H9 (cell line): ENCODE results near the gene VPS33A. TPM values are rescaled to one million over a fixed set of nuclear protein-coding genes. Genes with fewer than 3 reads are reported as not detected.

Experiments
- DNase-seq: peaks from one replicate; pipeline ENCODE4 v3.0.0-alpha.2; 2017
- H2AFZ ChIP-seq: one replicate; pipeline ENCODE4 v1.6.1; 2013; ENCODE audit warnings: mild to moderate bottlenecking, low read length, control low read depth, moderate library complexity
- H2AK5ac ChIP-seq: 2 replicates; pipeline ENCODE4 v1.6.1; 2013; ENCODE audit warnings: low read length, control low read depth, mixed read lengths; ENCODE audit not compliant: insufficient read length
- H2BK120ac ChIP-seq: one replicate; pipeline ENCODE4 v1.6.1; 2013; ENCODE audit warnings: low read depth, mild to moderate bottlenecking, low read length, control low read depth, inconsistent platforms; ENCODE audit not compliant: poor library complexity, severe bottlenecking
- H2BK12ac ChIP-seq: 2 replicates; pipeline ENCODE4 v1.6.1; 2013; ENCODE audit warnings: low read length, control low read depth, mixed read lengths, low read depth; ENCODE audit not compliant: insufficient read length
- H2BK15ac ChIP-seq: 2 replicates; pipeline ENCODE4 v1.6.1; 2013; ENCODE audit warnings: low read depth, low read length, control low read depth
- H2BK20ac ChIP-seq: one replicate; pipeline ENCODE4 v1.6.1; 2013; ENCODE audit warnings: low read depth, mild to moderate bottlenecking, low read length, control low read depth, inconsistent platforms; ENCODE audit not compliant: poor library complexity, severe bottlenecking
- H2BK5ac ChIP-seq: 2 replicates; pipeline ENCODE4 v1.6.1; 2013; ENCODE audit warnings: low read length, control low read depth, mixed read lengths; ENCODE audit not compliant: insufficient read length
- H3K14ac ChIP-seq: 2 replicates; pipeline ENCODE4 v1.6.1; 2013; ENCODE audit warnings: low read length, control low read depth; ENCODE audit not compliant: insufficient read depth
- H3K18ac ChIP-seq: 2 replicates; pipeline ENCODE4 v1.6.1; 2013; ENCODE audit warnings: low read depth, mild to moderate bottlenecking, mixed read lengths, low read length, control low read depth; ENCODE audit not compliant: insufficient read length
- H3K23ac ChIP-seq: 2 replicates; pipeline ENCODE4 v1.6.1; 2013; ENCODE audit warnings: low read length, control low read depth, mixed read lengths, low read depth; ENCODE audit not compliant: insufficient read length
- H3K23me2 ChIP-seq: 2 replicates; pipeline ENCODE4 v1.6.1; 2013; ENCODE audit warnings: low read depth, mild to moderate bottlenecking, mixed read lengths, low read length, control low read depth; ENCODE audit not compliant: insufficient read length, poor library complexity, severe bottlenecking
- H3K27ac ChIP-seq: 2 replicates; pipeline ENCODE4 v1.5.1; 2013; ENCODE audit warnings: low read length, control low read depth, mixed read lengths, low read depth; ENCODE audit not compliant: insufficient read length
- H3K27me3 ChIP-seq: 2 replicates; pipeline ENCODE4 v1.6.1; 2013; ENCODE audit warnings: low read length, control low read depth, inconsistent platforms; ENCODE audit not compliant: insufficient read depth
- H3K4ac ChIP-seq: 2 replicates; pipeline ENCODE4 v1.6.1; 2013; ENCODE audit warnings: low read depth, mild to moderate bottlenecking, control low read depth, inconsistent platforms, low read length, moderate library complexity
- H3K4me1 ChIP-seq: 2 replicates; pipeline ENCODE4 v1.6.1; 2013; ENCODE audit warnings: low read length, control low read depth, inconsistent platforms; ENCODE audit not compliant: insufficient read depth
- H3K4me2 ChIP-seq: 2 replicates; pipeline ENCODE4 v1.6.1; 2013; ENCODE audit warnings: low read length, control low read depth, mixed read lengths; ENCODE audit not compliant: insufficient read length, insufficient read depth
- H3K56ac ChIP-seq: 2 replicates; pipeline ENCODE4 v1.6.1; 2013; ENCODE audit warnings: low read depth, mild to moderate bottlenecking, mixed read lengths, low read length, control low read depth; ENCODE audit not compliant: insufficient read length
- H3K79me1 ChIP-seq: 2 replicates; pipeline ENCODE4 v1.6.1; 2013; ENCODE audit warnings: low read depth, mild to moderate bottlenecking, moderate library complexity, low read length, control low read depth, inconsistent platforms; ENCODE audit not compliant: insufficient read depth, poor library complexity, severe bottlenecking
- H3K79me2 ChIP-seq: 2 replicates; pipeline ENCODE4 v1.6.1; 2013; ENCODE audit warnings: low read length, control low read depth, inconsistent platforms; ENCODE audit not compliant: insufficient read depth
- H3K9ac ChIP-seq: 2 replicates; pipeline ENCODE4 v1.6.1; 2013; ENCODE audit warnings: low read length, control low read depth, mixed read lengths; ENCODE audit not compliant: insufficient read length; ENCODE audit errors: extremely low read depth
- H3K9me3 ChIP-seq: one replicate; pipeline ENCODE4 v1.6.1; 2013; ENCODE audit warnings: low read depth, low read length, inconsistent platforms; ENCODE audit not compliant: control insufficient read depth
- H3T11ph ChIP-seq: one replicate; pipeline ENCODE4 v1.6.1; 2013; ENCODE audit warnings: mild to moderate bottlenecking, low read length, control low read depth, inconsistent platforms
- H4K20me1 ChIP-seq: one replicate; pipeline ENCODE4 v1.6.1; 2013; ENCODE audit not compliant: control insufficient read depth, insufficient read length, insufficient read depth
- H4K5ac ChIP-seq: 2 replicates; pipeline ENCODE4 v1.6.1; 2013; ENCODE audit warnings: low read depth, mild to moderate bottlenecking, mixed read lengths, low read length, control low read depth; ENCODE audit not compliant: insufficient read length
- H4K8ac ChIP-seq: replicated peaks from 2 replicates; pipeline ENCODE4 v1.6.1; 2013; ENCODE audit warnings: low read length, control low read depth, mixed read lengths, low read depth; ENCODE audit not compliant: insufficient read length
- H4K91ac ChIP-seq: 2 replicates; pipeline ENCODE4 v1.6.1; 2013; ENCODE audit warnings: low read depth, mild to moderate bottlenecking, moderate library complexity, mixed read lengths, low read length, control low read depth; ENCODE audit not compliant: insufficient read length
- H3K27ac Mint-ChIP-seq, 3 experiments: 2 replicates in 2 of 3; 3 replicates in 1 of 3; pipeline ENCODE4 v1.8.0; 2020 to 2021; ENCODE audit warnings: mixed read lengths in 3 of 3, mild to moderate bottlenecking in 1 of 3, moderate library complexity in 1 of 3
- H3K27me3 Mint-ChIP-seq: 2 replicates; pipeline ENCODE4 v1.8.0; 2021; ENCODE audit warnings: low read depth, mild to moderate bottlenecking, moderate library complexity, mixed read lengths
- H3K36me3 Mint-ChIP-seq, 3 experiments: 2 replicates in 2 of 3; 3 replicates in 1 of 3; pipeline ENCODE4 v1.8.0; 2020 to 2021; ENCODE audit warnings: low read depth in 3 of 3, mixed read lengths in 3 of 3; ENCODE audit not compliant: insufficient read depth in 1 of 3
- H3K4me1 Mint-ChIP-seq, 2 experiments: 2 replicates each; pipeline ENCODE4 v1.8.0; 2020; ENCODE audit warnings: mixed read lengths in 2 of 2
- H3K4me3 Mint-ChIP-seq, 2 experiments: 2 replicates in 1 of 2; 3 replicates in 1 of 2; pipeline ENCODE4 v1.8.0; 2020 to 2021; ENCODE audit warnings: mild to moderate bottlenecking in 2 of 2, mixed read lengths in 2 of 2, moderate library complexity in 1 of 2
- H3K9me3 Mint-ChIP-seq, 2 experiments: 2 replicates in 1 of 2; 3 replicates in 1 of 2; pipeline ENCODE4 v1.8.0; 2020; ENCODE audit warnings: mild to moderate bottlenecking in 2 of 2, mixed read lengths in 2 of 2, moderate library complexity in 1 of 2
- CTCF ChIP-seq: fragments of 200-600 bp; sonication (generic); conservative IDR thresholded peaks from 3 replicates; pipeline ENCODE4 v1.8.0; 2021; ENCODE audit warnings: antibody characterized with exemption, mild to moderate bottlenecking
- WGBS: extraction: QIAGEN DNeasy Blood & Tissue Kit; methylation state at CpG from one replicate; pipeline ENCODE4 v1.1.7; 2013; ENCODE audit warnings: missing lambda C conversion rate, low lambda C conversion rate, mixed read lengths; ENCODE audit not compliant: insufficient read length; ENCODE audit errors: extremely low coverage; 5-methylcytosine and 5-hydroxymethylcytosine counted together
- total RNA-seq: library from RNA; stranded (reverse); gene quantifications from 2 replicates; pipeline ENCODE4 v1.2.1, GENCODE V29; 2021

The VPS33A gene
- total RNA-seq, 1 experiment from 2014 or later: 45.9 TPM

- H4K20me1 ChIP-seq: no peaks in the 10 kb centered on the region
- Mint-ChIP-seq H3K27ac (no peak overlapping the region), H3K27me3 (no peaks in the 10 kb centered on the region), H3K9me3 (no peaks in the 10 kb centered on the region), H3K4me1 (no peaks in the 10 kb centered on the region), H3K4me3 (no peak overlapping the region), H3K36me3 (peaks cover 0 to 9% (median 4%) of the 10 kb centered on the region in 3 experiments; a peak in 3 of 7 replicates)
- H3K23ac ChIP-seq: no peak overlapping the region
- H3K23me2 ChIP-seq: no peaks in the 10 kb centered on the region
- no peak overlapping the region for H2BK5ac ChIP-seq
- no peak overlapping the region for H3K14ac ChIP-seq
- H4K5ac ChIP-seq: no peak overlapping the region
- H3K4me2 ChIP-seq: no peak overlapping the region
- no peaks in the 10 kb centered on the region for H3K9me3 ChIP-seq
- TF ChIP-seq CTCF: no peak
- no peak overlapping the region for H3K9ac ChIP-seq
- H2BK120ac ChIP-seq: no peak overlapping the region
- no peak overlapping the region for H4K91ac ChIP-seq
- H3K27me3 ChIP-seq: no peaks in the 10 kb centered on the region
- H3K18ac ChIP-seq: no peak overlapping the region
- no peak overlapping the region for H4K8ac ChIP-seq
- H3K4ac ChIP-seq: no peak overlapping the region
- no peak overlapping the region for H2AFZ ChIP-seq
- no peak overlapping the region for H2AK5ac ChIP-seq
- no peak overlapping the region for H3K56ac ChIP-seq
- H2BK20ac ChIP-seq: no peak overlapping the region
- H3K27ac ChIP-seq: no peak overlapping the region
- no peak overlapping the region for H3T11ph ChIP-seq
- no peak for DNase-seq
- no peaks in the 10 kb centered on the region for H3K4me1 ChIP-seq
- no peak overlapping the region for H2BK15ac ChIP-seq
- no peaks in the 10 kb centered on the region for H3K79me1 ChIP-seq
- no peaks in the 10 kb centered on the region for H3K79me2 ChIP-seq
- H2BK12ac ChIP-seq: no peak overlapping the region
- WGBS: no CpG with 5 or more reads among the region's 5 CpGs
Measured at GRCh38 chr12:122311696-122312095, 45.4 kb upstream of the VPS33A start.
